Measurements from ENCODE around the gene OLFM2.
"Not testable (repeated sequence)": the region's sequence is repeated elsewhere in the genome, so short reads cannot be mapped to it uniquely, and the experiment has no call there.

The OLFM2 gene

DNA sequence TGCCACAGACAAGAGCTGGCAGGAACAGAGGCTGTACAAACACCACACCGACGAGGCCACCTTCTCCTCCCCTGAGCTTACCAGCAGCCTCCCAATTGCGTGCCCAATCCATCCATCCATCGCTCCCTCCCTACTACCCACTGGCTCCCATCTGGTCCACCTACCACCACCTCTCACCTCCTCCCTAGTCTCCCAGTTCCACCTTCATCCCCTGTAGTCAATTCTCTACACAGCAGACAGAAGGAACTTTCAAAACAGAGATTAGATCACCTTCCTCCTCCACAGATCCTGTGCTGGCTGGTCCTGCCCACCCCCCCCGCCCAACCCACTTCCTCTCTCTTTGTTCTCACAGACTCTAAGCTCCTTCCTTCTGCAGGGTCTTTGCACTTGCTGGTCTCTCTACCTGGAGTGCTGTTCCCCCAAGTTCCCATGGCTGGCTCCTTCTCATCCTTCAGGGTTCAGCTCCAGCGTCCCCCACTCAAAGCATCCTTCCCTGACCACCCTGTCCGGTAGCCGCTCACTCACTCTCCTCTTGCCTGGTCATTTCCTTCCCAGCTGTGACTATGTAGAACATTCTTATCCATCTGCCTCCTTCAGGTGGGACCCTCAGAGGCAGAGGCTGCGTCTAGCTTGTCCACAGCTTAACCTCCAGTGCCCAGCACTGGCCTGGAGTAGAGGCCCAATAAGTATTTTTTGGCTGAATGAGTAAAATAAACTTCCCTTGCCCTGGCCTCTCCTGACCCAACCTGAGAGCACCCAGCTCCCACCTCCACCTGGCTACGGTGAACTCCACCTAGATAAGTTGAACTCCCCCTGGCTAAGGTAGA lies 78.2 kb downstream of the OLFM2 start:
- DNase-seq = no peak

DNA sequence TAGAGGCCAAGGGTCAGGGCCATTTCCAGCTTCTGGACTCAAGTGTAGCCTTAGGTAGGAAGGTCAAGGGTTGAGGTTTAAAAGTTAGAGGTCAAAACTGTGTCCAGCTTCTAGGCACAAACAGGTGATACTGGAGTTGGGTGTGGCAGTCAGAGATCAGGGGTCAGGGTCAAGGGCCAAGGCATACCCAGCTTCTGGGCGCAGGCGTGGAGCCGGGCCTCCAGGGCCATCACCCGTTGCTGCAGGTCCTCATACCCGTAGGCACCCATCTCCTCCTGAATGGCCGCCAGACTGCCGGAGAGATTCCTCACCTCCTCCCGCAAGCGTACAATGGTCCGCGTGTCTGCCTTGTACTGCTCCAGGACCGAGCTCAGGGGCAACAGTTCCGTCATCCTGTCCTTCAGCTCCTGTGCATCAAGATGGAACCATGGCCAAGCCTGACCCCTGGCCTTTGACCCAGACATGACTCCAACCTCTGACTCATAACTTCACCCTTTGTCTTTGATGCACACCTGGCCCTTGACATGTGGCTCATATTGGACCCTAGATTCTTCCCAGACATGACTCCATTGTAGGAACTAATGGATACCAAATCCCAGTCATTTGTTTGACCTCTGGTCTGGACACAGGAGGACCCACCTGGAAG lies 79.1 kb downstream of the OLFM2 start:
- DNase-seq = no peak

DNA sequence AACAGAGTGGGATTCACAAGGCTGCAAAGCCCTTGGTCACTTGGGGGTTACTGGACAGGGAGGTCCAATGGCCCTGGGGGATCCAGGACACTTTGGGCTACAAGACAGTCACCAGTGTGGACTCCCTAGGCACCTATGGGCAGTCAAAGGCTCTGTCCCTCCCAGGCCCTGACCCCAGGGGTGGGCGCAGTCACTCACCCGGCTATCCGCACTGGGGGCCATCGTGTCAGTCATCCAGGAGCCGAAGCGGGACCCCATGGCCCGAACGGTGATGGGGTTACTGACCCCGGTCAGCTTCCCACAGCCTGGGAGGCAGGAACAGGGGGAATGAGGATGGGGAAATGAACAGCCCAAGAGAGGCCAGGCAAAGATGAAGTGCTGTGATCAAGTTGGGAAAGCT lies 79.7 kb downstream of the OLFM2 start:
- no peak for DNase-seq

DNA sequence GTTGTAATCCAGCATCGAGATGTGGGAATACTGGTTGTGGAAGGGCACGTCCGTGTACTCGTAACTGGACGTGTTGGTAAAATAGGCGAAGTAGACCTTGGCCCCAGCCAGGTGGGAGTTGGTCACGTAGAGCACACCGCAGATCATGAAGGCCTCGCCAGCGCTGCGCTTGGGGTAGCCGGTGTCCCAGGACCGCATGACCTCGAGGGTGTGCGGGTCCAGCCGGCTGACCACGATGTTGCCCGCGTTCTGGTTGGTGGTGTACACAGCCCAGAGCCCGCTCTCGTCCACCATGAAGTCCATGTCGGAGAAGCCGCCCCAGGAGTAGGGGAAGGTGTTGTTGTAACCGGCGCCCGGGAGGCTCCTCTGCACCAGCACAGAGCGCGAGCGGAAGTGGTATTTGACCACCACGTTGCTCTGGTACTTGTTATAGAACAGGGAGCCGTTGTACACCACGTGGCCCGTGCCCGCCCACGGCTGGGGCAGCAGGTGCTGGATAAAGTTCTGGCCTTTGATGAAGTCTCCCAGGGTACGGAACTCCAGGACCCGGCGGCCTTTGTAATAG lies 82.0 kb downstream of the OLFM2 start:
- no peak for DNase-seq

DNA sequence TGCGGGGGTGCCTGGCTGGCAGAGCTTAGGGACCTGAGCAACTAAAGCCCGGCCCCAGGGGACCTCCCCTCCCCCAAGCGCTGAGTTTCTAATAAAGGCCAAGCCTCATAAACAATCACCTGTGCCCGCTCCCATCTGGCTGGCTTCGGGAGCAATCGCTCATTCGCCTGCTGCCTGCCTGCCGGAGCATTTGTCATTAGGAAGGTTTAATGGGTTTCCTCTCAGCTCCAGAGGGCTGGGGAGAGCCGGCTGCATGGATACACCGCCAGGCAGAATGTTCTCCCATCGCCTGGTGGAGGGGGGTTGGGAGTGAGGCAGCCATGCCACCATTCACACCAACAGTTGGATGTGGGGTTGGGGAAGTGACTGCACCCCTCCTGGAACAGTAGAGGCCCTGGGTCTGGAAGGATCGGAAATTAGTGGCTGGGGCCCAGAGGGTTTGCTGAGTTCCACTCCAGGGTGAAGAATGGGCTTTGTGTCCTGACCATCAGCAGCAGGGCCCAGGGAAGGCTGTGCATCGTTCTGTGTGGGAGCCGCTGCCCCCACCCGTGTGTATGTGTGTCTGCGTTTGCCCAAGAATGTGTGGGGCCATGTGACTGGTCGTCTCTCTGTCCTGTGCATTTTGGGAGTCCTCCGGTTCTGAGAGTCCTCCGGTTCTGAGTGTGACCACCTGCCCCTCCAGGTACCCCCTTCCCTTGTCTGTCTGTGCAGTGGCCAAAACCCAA lies 85.9 kb downstream of the OLFM2 start:
- no peak for DNase-seq

DNA sequence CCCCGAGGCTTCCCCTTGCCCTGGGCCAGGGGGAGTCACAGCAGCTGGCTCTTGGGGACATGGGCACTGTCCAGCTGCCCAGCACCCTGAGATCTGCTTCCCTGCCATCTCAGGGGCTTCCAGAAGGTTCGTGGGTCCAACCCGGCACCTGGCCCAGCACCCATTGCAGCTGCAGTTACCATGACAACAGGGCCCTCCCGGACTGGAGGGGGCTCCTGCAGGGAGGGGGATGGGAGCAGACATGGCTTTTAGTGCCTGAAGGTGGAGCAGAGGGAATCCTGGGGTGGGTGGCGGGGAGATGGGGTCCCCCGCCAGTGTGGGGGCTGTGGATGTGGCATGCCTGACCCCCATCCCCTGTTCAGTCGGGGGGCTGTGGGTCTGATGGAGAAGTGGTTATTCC lies 86.5 kb downstream of the OLFM2 start:
- DNase-seq = no peak

DNA sequence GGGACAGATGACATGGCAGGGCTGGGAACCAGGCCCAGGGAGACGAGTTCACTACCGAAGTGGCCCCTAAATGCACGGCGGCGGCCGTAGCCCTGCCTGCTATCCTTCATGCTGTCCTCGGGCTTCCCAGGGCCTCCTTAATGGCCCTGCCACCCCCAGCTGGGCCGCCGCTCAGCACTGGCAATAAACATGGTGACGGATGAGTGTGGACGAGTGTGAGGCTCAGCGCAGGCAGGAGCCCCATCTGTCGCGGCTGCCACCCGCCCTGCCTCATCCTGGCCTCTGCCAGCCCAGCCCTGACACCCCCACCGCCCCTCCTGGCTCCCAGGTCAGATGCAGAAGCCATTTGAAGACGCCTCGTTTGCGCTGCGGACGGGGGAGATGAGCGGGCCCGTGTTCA lies 87.6 kb downstream of the OLFM2 start:
- DNase-seq = no peak

DNA sequence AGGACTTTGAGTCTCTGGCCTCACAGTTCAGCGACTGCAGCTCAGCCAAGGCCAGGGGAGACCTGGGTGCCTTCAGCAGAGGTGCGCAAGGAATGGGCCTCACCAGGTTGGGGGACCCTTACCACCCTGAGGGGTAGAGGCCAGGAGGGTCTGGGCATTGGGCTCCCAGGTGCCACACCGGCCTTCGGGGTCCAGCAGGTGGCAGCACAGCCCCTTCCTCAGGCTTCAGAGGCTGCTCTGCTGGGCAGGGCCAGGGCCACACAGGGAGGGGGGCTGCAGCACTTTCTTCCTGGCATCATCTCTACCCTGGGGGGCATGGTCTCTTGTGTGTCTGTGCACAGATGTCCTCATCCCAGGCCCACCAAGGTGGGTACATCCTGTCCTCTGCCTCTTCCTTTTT lies 88.3 kb downstream of the OLFM2 start:
- no peak for DNase-seq

DNA sequence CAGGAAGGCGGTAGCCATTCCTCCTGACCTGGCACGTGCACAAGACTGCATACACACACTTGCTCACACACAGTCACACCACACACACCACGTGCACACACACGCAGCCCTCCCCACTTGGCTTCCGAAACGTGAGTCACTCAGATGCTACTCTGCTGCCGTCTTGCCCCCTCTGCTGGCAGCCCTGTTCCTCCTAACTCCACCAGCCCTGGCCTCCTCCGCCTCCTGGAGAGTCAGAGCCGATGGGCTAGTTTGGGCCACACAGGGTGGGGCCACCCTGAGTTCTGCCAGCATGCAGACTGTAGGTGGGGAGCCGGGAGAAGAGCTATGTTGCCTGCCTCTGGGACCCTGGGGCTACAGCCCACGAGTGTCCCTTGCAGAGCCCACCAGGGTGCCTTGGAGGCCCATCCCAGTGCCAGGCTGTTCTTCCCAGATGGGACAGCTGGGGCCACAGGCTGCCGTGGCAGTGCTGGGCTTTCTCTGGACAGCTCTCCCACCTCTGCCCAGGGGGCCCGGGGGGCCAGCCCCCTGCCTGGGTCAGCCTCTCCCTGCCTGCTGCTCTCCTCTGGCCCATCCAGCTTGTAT lies 89.1 kb downstream of the OLFM2 start:
- DNase-seq = no peak

DNA sequence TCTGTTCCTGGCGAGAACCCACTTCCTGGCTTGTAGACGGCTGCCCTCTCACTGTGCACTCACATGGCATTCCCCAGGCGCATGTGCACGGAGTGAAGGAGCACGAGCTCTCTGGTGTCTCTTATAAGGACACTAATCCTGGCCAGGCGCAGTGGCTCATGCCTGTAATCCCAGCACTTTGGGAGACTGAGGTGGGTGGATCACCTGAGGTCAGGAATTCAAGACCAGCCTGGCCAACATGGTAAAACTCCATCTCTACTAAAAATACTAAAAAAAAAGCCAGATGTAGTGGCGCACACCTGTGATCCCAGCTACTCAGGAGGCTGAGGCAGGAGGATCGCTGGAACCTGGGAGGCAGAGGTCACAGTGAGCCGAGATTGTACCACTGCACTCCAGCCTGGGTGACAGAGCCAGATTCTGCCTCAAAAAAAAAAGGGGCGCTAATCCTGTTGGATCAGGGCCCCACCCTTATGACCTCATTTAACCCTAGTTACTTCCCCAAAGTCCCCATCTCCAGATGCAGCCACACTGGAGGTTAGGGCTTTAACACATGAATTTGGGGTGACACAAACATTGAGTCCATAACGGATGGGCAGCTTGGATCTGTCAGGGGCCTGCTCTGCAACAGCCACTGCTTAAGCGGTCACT lies 92.6 kb downstream of the OLFM2 start:
- DNase-seq = not testable (repeated sequence)

DNA sequence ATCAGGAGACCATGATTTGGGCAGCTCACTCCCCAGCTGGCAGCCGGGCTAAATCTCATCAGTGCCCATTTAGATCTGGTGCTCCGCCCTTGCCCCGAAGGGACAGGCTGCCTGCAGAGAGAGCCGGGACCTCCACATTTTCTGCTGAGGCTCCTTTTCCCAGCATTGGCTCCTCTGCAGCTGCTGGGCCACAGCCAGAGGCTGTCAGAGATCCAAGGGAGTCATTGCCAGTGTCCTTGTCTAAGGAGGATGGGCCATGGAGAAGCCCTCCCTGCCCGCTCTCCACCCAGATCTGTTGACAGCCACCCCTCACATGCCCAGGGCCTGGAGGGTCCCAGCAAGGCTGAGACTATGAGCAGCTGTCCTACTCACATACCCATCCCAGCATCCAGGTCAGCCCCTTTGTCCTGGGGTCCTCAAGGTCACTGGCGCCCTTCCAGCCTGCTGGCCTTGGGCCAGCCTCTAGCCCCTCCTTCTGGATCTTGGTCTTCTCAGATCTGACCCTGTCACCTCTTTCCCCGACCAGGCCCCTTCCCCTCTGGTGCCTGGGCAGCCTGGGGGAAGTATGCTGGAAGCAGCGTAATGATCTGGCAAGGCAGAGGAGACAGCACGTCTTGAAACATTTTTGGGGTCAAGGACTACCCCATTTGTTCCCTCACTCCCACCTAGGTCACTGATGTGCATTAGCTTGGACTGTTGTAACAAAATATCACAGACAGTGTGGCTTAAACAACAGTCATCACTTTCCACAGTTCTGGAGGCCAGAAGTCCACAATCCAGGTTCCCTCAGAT lies 93.3 kb downstream of the OLFM2 start:
- no peak for DNase-seq

DNA sequence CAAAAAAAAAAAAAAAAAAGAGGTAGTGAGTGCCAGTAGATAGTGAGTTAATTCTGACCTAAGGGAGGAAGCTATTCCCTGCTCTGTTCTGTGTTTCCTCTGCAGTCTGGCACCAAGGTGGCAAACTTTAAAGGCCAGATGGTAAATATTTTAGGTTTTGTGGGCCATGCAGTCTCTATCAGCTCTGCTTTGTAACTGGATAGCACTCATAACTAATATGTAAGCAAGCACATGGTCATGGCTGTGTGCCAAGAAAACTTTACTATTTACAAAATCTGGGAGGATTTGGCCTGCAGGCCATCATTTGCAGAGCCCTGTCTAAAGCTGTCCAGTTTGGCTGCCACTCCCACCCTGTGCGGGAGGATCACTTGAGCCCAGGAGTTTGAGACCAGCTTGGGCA lies 96.9 kb downstream of the OLFM2 start:
- DNase-seq = no peak

DNA sequence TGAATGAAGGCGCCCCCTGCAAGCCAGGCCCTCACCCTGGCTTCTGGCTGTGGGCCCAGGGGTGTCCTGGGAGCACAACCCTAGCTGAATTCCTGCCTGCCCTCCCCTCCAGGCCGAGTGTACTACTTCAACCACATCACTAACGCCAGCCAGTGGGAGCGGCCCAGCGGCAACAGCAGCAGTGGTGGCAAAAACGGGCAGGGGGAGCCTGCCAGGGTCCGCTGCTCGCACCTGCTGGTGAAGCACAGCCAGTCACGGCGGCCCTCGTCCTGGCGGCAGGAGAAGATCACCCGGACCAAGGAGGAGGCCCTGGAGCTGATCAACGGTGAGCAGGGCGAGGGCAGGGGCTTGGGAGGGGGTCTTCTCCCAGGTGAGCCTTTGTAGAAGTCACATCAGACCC lies 98.0 kb downstream of the OLFM2 start:
- DNase-seq = no peak

DNA sequence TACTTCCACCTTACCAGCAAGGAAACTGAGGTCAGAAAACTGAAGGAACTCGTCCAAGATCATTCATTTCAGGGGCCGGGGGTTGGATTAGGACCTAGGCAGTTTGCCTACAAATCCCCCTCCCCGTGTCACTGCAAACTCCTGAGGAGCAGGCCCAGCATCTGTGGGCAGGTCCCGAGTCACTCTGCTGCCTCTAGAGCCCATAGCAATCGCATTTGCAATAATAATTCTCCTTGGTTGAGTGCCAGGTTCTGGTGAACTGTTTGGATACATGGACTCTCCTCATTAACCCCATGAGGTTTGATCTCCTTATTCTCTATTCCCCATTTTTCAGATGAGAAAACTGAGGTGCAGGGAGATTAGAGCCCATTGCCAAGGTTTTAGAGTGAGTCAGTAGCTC lies 100.3 kb downstream of the OLFM2 start:
- DNase-seq = peak; percentile 6 to 41

DNA sequence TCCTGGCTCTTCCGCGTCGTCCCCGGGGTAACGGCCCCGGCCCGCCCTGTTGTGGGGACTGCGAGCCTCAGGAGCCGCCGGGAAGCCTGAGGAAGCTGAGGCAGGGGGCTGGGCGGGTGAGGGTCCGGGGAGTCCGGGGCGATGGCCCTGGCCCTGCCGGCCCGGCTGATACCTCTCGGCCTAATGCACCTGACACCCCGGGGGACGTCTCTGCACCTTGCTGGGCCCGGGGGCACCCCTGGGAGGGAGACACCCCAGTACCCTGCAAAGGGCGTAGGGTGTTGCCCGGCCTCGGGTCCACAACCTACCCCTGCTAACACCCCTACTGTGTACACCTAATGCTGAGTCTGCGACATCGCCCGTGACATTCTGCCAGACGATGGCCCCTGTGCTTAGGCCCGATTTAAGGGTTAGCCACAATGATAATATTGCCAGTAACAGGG lies 100.8 kb downstream of the OLFM2 start:
- DNase-seq = no peak

DNA sequence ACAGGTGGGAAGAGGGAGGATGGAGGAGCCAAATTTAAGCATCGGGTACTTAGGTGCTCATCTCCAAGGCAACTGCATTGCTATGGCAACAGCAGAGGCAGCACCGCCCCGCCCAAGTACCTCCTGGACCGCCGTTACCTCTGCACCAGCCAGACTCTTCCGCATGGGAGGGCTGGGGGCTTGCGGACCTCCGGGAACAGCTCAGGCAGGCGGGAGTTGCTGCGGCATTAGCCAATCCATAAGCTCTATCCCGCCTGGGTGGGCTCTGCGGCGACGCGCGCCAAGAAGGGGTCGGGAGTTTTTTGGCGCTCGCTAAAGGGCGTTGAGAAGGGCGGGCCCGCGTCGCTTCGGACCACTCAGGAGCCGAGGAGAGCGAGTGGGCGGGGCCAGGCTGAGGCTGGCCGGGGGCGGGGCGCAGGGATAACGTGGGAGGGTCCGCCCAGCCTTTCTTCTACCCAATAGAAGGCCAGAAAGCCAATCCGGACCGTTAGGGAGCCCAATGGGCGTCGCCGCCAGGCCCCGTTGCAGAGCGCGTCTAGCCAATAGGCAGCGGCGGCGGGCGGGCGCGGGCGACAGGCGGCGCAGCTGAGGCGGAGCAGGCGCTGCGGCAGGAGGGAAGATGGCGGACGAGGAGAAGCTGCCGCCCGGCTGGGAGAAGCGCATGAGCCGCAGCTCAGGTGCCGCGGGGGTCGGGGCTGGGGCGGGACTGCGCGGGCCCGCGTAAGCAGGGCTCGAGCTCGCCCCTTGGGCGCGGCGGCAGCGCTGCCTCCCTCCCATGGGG lies 101.4 kb downstream of the OLFM2 start, which contains the start of gene PIN1:
Gene PIN1, plus strand, starts transcription at position 593 of the 781 bp plus-strand sequence. Its CDS starts 27 bp downstream, at position 620.
- peak; percentile 98 for DNase-seq

DNA sequence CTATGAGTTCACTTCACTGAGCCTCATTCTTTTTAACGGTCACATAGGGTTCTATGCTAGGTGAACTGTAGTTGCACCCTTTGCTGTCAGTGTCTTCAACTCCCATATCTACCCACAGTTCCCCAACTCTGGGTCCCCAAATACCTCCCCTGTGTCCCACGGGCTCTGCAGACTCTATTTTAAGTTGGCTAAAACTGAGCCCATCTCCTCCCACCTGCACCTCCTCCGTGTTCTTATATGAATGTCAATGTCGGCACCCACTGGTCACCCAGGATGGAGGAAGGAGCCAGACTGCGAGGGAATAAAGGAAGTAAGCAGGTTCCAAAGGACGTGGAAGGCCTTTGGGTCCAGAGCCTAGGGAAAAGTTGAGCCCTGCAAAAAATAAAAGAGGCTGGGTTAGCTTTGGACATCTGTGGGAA lies 102.0 kb downstream of the OLFM2 start:
- DNase-seq = no peak

DNA sequence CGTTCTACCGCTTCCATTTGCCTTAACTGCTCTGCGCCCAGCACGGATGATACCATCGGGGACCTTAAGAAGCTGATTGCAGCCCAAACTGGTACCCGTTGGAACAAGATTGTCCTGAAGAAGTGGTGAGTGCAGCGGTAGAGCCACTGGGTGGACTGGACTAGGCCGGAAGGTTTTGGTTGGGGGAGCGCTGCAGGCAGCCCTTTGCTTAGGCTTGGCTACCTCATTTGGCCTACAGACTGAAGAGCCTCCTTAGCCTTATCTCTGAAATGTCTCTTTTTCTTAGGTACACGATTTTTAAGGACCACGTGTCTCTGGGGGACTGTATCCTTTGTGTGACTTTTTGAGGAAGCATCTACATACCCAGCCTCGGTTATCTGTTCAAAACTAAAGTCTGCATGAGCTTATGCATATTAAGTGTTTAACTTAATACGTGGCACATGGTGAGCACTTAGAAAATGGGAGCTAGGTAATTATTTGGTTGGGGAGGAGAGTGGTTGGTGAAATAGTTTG lies 107.7 kb downstream of the OLFM2 start:
- DNase-seq = no peak

DNA sequence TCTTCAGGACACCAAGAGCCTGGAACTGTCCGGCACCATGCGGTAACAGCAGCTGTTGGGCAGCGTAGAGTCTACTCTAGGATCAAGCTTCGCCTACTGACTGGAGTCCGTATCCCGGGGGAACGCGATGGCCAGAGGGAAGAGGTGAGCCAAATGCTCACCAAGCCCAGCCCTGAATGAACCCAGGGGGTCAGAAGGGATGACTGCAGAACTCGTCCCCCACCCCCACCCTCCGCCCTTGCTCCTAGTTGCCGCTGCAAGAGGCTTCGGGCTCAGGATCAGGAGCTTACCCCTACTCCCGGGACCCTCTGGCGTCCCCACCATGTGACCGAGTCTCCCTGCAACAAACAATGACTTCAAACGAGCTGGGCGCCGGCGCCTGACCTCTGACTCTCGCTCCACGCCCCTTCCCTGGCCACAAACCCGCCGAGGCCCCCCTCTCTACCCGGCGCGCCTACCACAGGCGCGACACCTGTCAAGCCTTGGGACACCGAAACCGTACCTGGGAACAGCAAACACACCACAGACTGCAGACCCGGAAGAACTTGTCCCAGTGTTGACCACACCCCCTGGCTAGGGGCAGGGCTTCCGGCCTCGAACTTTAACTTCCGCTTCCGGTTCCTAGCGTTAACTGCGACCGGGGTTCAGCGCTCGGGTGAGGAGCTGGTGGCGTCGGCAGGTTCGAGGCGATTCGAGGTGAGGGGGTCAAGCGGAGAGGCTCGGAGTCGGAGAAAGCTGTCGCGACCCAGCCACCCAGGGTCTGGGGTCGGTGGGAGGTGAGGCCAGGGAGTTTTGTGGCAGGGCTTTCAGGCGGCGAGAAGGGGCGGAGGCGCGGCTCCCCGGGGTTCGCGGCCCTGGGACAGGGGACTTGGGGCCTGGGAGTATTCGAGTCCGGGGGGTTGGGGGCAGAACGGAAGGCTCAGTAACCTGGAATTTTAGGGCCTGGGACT lies 108.8 kb downstream of the OLFM2 start, which contains the start of gene UBL5:
Gene UBL5, plus strand, starts transcription at position 630 of the 950 bp plus-strand sequence. CDS start 420 bp downstream, outside the sequence.
- DNase-seq = peak; percentile 83 to 92

All from NCI-H2081 (cell line).